M059J (cell line): Measurements from ENCODE around the gene ANTKMT. TPM values are rescaled to one million over a fixed set of nuclear protein-coding genes. Genes with fewer than 3 reads are reported as not detected.

Source experiments
- DNase-seq: peaks from one replicate; pipeline ENCODE4 v3.0.0-alpha.2; 2012; ENCODE audit warnings: low read depth
- total RNA-seq: library from RNA; depleted of rRNA; stranded (reverse); fragments of >200 nt; shearing (Covaris generic); gene quantifications from 2 replicates; pipeline ENCODE4 v1.2.3, GENCODE V29; 2014

ANTKMT gene
- total RNA-seq, 1 experiment from 2014 or later = 30.4 TPM

DNA sequence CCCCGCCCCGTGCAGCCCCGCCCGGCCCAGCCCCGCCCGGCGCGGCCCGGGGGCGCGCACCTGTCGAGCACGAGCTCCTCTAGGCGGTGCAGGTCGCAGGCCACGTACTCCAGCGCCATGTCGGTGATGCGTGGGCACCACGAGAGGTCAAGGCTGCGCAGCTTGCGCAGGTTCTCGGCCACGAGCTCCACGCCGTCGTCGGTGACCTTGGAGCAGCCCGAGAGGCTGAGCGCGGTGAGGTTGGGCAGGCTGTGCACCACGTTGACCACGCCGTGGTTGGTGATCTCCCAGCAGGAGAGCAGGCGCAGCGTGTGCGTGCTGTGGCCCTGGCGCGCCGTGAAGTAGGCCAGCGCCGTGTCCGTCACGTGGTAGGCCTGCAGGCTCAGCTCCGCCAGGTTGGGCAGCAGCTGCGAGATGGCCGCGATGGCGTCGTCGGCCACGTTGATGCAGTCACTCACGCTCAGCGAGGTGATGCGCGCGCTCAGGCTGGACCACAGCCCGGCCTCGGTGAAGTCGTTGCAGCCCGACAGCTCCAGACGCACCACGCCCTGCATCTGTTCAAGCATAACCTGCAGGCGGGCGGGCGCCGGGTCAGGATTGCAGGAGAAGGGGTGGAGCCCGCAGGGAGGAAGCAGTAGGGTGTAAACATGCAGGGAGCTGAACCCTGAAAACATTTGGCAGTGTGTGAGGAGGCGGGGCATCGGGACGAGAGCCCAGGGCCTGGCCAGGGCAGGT, 25.4 kb upstream of the ANTKMT start:
- no peak for DNase-seq

DNA sequence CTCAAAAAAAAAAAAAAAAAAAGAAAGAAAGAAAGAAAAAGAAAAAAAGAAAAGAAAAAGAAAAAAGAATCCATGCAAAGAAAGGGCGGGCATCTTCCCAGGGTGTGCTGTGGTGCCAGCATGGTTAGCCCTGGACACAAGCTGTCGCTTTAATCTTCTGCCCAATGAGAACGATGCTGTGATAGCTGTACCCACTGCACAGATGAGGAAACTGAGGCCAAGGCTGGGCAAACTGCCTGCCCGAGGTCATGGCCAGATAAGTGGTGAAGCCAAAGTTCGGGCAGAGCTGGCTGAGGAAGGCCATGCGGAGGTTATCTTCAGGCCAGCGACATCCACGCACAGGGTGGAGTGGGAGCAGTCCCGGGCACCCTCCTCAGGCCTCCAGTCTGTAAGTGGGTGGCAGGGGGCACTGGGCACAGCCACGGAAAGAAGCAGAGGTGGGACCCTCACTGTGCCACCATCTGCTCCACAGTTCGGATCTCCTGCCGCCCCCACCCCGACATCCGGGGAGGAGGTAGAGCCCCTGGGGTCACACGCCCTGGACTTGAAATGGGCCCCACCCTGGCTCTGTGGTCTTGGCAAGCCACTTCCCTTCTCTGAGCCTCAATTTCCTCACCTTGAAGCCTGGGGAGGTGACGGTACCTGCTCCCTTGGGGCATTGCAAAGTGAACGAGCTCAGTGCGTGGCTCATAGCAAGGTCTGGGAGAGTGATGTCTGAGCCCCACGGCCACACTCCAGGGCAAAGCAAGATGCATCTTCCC, 21.9 kb upstream of the ANTKMT start:
- DNase-seq = no peak

DNA sequence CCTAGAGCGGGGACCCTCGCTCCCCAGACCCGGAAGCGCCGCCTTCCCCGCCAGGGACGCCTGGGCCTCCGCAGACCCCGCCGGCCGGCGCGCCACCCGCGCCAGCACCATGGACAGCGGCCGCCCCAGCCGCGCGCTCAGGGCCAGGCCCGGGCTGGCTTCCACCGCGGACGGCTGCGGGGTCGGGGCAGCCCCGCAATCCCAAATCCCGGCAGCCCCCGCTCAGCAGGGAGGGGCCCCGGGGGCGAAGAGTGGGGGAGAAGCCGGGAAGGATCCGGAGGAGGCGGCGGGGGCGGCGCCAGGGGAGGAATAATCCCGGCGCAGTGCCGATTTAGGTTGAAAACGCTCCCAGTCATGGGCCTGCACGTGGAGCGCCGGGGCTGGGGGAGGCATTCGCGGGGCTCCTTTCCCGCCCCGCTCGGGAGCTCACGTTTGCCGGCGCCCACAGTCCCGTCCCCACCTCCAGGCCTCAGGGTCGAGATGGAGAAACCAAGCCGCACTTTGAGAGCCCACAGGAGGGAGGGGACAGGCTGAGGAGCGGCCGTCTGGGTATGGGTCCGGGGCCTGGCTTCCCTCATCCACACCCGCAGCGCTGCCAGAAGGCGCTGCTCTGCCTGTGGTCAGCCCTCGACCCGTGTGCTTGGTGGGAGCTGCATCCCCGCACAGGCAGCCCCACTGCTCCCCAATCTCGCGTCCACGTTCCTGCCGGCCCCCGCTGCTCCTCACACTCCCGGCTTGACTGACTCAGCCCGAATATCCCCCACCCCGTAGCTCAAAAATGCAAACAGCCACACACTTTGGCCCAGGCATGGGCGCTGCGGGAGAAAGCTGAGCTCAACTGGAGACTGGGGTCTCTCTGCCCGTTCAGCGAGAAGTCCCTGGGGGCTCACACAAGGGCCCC, 20.0 kb upstream of the ANTKMT start:
- no peak for DNase-seq

DNA sequence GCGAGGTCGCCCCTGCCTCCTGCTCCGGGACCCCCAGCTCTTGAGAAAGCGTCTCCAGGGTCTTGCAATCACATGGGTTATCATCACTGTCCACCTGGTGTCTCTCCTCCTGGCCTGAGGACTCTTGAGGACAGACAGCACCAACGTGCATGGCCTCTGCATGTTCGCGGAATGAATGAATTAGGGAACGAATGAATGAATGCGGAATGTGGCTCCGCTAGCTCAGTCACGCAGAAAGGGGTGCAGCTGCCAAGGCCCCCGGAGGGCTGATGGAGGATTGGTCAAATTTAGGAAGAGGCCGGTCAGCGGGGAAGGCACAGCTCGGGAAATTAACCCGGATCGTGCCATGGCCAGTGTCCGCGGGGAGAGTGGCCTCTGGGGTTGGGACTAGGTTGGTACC, 18.6 kb upstream of the ANTKMT start:
- DNase-seq = no peak

DNA sequence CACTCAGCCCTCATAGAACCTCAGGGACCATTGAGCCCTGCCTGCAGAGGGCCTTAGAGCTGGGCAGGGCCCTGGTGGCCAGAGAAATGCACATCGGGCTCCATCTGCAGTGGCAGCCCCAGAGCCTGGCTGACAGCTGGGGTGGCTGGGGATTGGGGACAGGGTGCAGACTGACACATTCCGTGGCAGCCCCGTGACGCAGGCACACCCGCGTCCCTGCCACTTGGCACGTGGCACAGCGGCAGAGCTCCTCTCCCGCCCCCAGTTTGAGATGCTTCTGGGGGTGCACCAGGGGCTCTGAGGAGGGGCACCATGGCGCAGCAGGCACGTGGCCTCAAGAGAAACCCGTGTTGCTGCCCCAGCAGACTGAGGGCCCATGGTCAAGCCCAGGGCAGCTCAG, 17.5 kb upstream of the ANTKMT start:
- no peak for DNase-seq

DNA sequence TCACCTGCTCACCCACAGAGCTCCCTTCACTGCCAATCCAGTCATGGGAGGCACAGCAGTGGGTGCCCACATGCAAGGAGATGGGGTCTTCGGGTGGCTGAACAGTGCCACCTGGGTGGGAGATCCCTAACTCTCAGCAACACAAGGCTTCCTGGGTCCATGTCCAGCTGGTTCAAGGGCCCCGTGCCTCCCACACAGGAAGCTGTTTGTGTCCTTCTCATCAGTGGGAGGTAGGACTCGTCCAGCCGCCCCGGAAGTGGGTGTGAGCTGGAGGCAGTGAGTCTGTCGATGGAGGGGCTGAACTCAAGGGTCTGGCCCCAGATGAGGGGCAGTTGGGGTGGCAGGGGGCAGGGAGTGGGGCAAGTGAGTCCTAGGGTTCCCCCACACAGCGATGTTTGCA, 16.9 kb upstream of the ANTKMT start:
- DNase-seq = no peak

DNA sequence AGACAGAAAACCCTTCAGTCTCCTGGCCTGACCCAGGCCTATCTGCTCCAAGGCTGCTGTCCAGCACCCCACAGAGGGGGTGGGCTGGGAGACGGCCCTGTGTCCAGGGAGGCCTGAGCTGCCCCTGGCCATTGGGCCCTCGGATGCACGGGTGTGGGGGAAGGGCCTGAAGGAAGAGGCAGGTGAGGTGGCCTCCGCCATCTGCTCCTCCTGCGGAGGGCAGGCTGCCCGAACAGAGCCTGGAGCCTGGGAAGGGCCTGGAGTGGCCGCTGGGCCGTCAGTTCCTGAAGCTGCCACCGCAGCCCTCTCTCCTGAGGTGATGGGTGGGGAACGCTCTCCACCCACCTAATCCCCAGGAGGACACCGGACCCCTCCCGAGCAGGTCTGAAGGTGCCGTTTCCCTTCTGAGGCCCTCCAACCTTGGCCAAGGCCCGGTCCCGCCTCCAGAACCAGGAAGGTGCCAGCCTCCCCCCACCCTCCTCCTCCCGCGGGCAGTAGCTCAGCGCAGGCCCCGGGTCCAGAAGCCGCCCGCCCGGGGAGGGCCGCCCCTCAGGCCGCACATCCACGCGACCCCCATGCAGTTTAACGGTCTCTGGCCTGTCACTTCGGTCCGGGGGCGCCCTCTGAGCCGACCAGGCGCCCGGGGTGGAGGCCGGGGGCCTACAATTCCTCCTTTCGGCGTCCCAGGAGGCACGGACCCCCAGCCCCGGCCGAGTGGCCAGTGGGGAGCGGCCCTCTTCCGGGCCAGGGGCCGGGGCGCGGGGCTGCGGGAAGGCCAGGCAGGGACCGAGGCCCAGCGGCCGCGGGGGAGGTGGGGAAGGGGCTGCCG, 16.2 kb upstream of the ANTKMT start:
- DNase-seq = no peak

DNA sequence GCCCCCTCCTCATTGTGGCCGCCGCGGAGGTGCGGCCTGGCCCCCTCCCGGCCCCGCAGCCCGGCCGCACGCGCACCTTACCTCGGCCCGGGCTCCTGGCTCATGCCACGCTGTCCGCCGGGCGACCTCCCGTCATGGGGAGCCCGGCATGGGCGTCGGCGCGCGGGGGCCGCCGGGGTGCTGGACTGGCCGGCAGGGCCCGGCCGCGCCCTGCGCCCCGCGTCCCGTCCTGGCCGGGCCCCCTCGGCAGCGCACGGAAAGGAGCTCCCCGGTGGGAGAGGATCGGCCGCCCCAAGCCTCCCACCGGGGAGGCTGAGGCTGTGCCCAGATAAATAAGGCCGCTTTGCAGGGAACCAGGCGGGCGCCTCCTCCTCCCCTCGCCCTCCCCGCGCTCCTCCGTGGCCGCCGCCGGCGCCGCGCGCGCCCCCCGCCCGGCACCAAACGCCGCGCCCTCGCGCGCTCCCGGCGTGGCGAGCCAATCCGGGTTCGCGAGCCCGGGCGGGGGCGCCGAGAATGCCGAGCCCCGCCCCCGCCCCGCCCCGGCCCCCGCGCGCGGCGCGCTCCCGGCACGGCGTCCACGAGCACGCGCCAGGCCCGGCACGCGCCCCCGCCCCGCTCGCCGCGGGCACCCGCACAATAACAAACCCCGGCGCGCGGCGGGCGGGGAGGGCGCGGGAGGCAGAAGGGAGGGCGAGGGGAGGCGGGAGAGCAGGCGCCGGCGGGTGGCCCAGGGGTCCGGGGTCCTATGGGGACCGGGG, 15.3 kb upstream of the ANTKMT start, which contains the start of gene FBXL16:
Gene FBXL16, minus strand, starts transcription at position 371 of the 758 bp plus-strand sequence. CDS start 8,396 bp downstream, outside the sequence.
- DNase-seq = peak; percentile 51

DNA sequence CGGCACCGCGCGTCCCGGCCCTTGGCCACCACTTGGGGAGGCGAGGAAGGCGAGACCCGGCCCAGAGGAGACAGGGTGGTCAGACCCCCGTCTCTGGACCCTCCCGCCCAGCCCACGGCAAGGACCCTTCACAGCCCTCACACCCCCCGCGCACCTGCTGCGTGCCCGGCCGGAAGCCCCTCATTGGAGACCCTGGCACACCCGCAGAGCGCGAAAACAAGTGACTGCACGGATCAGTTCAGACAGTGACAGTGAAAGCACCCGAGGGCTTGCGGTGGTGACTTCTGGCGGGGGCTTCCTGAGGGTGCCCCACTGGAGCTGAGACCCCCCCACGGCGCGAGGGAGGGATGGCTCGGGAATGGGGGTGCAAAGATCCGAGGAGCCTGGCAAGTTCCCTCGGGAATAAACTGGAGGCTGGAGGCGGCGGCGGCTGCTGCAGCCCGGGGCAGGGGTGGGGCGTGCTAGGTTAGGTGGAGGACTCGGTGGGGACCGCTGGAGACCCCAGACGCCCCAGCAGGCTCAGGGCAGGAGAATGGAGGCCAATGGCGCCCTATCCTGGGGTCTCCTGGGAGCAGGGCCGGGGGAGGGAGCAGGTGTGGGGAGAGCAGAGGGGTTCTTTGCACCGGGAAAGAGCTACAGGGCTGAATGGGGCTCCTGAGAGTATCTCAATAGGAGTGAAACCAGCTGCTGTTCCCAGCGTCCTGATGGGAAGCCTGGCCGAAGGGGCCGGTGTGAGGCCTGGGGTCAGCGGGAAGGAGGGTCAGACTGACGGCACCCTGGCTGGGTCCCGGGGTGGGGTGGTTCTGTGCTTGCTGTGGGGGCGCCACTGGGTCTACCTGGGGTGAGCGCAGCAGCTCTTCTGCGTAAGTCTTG, 14.5 kb upstream of the ANTKMT start:
- DNase-seq = no peak

DNA sequence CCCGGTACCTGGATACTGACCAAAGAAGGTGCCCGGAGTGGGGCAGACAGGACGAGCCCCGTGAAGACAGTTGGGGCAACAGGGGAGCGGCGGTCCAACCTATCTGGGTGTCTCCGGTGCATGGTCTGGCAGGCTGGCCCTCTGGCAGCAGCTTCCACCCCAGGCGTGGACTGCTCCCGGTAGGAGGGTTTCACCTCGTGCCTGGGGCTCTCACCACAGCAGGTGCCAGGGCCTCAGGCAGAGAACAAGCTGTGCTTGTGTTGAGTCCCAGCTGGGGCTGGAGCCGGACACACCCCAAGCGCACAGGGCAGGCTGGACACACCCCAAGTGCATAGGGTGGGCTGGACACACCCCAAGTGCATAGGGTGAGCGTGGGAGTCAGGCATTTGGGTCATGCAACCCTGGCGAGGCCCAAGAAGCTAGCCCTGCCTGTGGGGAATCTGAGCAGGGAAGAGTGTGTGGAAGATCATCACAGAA, 13.8 kb upstream of the ANTKMT start:
- no peak for DNase-seq

DNA sequence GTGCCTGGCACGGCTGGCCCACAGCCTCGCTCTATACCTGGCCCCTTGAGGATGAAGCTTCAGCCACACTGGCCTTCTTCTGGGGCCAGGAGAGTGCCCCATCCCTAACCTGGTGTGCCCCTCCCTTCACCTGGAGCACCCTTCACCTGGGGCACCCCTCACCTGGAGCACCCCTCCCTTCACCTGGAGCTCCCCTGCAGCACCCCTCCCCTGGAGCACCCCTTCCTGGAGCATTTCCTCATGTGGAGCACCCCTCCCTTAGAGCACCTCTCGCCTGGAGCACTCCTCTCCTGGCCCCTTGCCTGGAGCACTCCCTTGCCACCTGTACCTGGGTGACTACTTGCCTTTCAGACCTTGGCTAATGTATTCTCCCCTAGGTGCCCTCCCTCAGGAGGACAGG, 12.9 kb upstream of the ANTKMT start:
- DNase-seq = no peak

DNA sequence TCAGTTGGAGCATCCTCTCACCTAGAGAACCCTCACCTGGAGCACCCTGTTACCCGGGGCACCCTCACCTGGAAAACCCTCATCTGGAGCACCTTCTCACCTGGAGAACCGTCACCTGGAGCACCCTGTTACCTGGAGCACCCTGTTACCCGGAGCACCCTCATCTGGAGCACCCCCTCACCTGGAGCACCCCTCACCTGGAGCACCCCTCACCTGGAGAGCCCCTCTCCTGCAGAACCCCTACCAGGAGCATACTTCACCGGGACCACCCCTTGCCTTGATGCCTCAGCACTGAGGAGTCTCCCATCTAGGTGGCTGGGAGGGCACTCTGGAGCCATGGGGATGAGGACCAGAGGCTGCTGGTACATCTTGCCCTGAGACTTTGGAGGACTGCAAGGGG, 12.0 kb upstream of the ANTKMT start:
- DNase-seq = no peak

DNA sequence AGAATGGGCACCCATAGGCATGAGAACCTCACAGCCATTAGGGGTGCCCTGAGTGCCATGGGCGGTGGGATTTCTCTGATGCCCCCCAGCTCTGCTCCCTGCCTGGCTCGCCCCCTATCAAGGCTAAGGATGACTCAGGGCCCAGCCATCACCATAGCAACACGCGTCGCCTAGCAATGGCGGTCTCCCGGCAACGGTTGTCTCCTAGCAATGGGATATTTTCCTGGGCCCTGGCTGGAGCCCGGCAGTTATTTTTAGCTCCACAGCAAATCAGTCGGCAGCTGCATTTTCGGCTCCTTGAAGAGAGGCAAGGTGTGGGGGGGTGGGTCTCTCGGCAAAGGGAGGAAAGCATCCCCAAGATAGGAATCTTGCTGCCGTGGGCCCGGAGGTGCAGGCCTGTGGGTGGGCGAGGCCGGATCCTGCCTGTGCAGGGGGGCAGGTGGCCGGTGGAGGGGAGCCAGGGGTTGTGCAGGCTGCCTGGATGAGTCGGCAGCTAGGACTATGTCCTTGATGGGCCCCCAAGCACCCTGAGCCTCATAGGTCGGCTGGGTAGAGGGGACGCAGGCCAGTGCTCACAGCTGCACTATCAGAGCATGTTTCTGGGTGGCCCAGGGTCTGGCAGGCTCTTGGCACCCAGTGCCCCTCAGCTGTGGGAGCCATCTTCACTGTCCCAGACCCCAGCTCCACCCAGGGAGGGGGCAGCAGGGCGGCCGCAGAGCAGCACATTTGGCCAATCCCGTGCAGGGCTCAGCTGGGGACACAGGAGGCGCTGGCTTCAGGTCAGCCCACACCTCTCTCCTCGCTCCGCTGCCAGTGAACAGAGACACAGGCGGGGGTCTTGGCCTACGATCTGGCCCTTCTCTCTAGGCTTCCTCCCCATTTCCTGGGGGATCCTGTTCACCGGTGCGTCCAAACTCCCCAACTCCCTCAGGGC, 11.1 kb upstream of the ANTKMT start:
- DNase-seq = peak; percentile 89

DNA sequence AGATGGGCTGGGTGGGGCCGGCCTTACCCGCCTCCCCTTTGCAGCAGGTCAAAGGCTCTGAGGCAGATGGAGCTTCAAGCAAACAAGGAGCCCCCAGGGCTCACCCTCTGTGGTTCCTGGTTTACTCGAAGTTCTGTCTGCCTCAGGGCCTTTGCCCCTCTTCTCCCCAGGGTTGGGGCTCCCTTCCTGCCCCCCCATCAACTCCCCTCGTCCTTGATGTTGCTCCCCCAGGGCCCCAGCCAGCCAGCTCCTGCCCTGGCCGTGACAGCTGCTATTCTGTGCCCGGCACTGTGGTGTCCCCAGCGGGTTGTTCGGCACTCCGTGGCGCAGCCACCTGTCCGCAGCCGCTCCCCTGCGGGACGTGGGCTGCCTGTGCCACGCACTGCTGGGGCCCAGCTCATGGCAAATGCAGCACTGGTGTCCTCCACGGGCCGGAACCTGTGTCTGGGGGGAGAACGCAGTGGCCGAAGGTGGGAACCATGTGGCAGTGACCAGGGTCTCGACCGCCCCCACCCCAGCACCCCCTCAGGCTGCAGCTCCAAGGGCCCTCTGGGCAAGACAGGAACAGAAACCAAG, 10.4 kb upstream of the ANTKMT start:
- DNase-seq = no peak

DNA sequence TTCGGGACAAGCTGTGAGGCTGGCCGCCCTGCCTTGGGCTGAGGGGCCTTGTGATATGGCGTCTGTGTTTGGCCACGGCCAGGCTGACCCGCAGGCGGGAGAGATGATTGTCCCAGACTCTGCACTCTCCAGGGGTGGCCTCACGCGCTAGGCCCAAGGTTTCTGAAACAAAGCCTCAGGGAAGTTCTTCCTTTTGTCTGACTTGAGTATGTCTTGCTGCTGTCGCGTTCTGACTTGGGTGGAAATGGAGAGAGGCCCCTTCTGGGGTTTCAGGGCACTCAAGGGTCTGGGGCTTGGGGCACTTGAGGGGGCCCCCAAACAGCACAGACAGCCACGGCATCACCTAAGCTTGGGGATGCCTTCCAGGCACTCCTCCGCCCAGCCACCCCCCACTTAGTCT, 9.9 kb upstream of the ANTKMT start:
- no peak for DNase-seq

DNA sequence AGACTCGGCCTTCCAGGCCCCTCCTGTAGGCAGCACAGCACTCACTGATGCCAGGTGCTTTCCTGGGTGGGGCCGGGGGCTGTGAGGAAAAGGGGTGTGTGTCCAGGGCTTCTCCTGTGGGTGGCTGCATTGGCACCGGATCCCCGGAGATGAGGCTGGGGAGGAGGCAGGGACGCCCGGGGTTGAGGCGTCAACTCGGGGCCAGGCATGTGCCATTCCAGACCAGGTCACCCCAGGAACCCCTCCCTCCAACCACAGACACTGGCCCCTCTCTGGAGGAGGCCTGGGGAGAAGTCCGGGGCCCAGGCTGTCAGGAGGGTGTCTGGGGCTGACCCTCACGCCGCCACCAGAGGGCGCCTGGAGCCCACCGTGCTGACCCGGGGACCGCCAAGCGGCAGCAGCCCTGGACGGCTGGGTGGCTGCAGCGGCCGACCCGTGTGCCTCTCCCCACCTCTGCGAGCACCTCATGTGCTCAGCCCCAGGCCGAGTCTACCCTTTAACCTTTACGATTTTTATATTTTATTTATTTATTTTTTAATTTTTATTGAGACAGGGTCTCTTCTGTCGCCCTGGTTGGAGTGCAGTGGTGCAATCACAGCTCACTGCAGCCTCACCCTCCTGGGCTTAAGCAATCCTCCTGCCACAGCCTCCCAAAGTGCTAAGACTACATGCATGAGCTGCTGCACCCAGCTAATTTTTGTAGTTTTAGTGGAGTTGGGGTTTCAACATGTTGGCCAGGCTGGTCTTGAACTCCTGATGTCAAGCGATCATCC, 9.2 kb upstream of the ANTKMT start:
- peak; percentile 66 for DNase-seq

DNA sequence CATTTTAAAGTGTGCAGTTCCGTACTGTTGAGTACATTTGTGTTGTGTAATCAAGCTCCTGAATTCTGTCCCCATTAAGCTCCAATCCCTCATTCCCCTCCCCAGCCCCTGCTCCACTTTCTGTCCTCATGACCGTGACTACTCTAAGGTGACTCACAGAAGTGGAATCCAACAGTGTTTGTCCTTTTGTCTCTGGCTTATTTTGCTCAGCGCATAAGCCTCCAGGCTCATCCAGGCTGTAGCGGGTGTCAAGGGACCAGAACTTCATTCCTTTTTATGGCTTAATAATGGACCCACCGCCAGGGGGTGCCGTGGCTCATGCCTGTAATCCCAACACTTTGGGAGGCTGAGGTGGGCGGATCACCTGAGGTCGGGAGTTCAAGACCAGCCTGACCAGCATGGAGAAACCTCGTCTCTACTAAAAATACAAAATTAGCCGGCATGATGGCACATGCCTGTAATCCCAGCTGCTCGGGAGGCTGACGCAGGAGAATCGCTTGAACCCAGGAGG, 8.2 kb upstream of the ANTKMT start:
- DNase-seq = peak; percentile 99
